GM18505 (cell line): Measurements from ENCODE around the gene EFCAB6.

Experiments
- ATAC-seq: cut with Tn5 transposase; IDR thresholded peaks from one replicate; pipeline ENCODE4 v1.9.1; 2021; ENCODE audit not compliant: unreplicated experiment
- POLR2A ChIP-seq: IDR thresholded peaks from 4 replicates; pipeline ENCODE4 v1.6.1; 2011; ENCODE audit warnings: borderline replicate concordance; ENCODE audit not compliant: insufficient read depth, insufficient read length; ENCODE audit errors: extremely low read depth

Gene EFCAB6

GRCh38 chr22:43622886-43623285, 189.2 kb downstream of the EFCAB6 start:
- no peak for ATAC-seq
- TF ChIP-seq POLR2A: no peak

DNA sequence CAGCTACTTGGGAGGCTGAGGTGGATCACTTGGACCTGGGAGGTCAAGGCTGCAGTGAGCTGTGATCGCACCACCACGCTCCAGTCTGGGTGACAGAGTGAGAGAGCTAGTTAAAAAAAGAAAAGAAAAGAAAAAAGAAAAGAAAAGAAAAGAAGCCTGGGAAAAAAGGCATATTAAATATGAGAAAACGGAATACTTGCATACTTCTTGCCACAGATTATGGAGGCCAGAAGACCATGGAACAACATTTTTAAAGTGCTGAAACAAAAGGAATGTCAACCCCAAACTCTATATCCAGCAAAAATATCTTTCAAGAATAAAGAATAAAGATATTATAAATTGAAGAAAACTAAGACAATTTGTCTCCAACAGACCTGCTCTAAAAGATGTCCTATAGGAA, 191.9 kb downstream of the EFCAB6 start:
- ATAC-seq: no peak
- TF ChIP-seq POLR2A: no peak

GRCh38 chr22:43618517-43618916, 193.6 kb downstream of the EFCAB6 start:
- no peak for TF ChIP-seq POLR2A
- ATAC-seq: no peak

GRCh38 chr22:43616645-43617044, 195.5 kb downstream of the EFCAB6 start:
- no peak for TF ChIP-seq POLR2A
- no peak for ATAC-seq

DNA sequence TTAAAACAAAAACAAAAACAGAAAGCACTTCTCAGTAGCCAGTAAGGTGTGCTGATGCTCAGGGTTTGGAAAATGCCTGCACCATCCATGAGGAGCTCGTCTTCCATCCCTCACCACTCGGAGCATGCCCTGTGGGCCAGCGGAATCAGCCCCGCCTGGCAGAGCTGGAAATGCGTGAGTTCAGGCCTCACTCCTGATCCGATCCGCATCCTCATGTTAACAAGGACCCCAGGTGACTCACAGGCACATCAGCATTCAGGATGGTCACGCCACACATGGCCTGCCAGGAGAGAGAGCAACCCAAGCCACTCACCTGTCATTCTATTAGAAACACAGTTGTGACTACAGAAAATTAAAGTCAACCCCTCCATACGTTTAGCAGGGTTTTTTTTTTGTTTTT, 211.8 kb downstream of the EFCAB6 start:
- TF ChIP-seq POLR2A: no peak
- no peak for ATAC-seq

DNA sequence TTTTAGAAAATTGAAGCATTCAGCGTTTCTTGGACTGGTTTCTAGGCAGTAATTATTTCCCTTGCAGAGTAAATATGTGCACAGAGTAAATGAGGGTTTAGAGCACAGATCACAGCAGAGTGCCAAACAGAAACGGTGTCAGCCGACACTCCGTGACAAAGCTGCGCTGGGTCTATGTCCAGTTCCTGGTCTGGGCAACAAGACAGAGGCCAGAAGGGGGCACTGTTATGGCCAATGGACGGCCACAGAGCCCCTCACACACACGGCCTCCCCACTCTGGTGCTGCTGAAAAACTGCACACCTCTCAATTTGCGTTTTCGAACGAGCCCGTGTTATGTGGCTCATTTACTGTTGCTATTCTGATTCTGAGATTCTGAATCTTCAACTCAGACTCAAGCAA, 219.6 kb downstream of the EFCAB6 start:
- TF ChIP-seq POLR2A: no peak
- no peak for ATAC-seq

DNA sequence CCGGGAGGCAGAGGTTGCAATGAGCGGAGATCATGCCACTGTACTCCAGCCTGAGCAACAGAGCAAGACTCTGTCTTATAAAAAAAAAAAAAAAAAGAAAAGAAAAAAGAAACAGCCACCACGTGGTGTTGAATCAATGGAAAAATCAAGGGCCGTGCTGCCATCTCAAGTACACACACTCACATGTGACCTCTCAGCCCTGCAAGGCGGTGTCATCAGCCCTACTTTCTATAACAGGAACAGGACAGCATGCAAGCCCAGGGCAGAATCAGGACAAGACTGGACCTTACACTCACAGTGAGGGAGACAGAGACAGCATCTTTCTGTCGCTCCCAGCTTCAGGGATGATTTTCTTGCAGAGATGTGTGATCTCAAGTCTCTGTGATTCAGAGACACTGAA, 220.7 kb downstream of the EFCAB6 start:
- no peak for ATAC-seq
- TF ChIP-seq POLR2A: no peak

DNA sequence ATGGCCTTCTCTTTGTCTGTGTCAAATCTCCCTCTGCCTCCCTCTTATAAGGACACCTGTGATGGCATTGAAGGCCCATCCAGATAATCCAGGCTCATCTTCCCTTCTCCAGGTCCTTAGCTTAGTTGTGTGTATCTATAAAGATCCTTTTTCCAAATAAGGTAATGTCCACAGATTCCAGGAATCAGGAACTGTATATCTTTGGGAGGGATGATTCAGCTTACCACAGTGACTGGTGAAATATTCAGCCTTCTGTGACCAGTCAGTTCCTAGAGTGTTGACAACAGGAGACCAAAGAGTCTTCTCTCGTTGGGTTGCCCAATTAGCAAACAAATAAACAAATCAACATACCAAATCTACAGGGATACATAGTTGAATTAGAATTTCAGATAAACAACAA, 224.5 kb downstream of the EFCAB6 start:
- ATAC-seq: no peak
- TF ChIP-seq POLR2A: no peak

DNA sequence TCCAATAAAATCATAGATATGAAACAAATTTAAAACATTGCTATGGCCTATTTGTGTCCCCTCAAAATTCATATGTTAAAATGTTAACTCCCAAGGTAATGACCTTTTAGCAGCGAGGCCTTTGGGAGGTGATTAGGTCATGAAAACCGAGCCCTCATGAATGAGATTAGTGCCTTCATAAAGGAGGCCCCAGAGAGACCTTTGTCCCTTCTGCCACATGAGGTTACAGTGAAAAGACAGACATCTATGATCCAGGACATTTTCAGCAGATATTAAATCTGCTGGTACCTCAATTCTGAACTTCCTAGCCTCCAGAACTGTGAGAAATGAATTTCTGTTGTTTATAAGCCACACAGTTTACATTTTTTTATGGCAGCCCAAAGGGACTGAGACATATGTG, 228.6 kb downstream of the EFCAB6 start:
- no peak for TF ChIP-seq POLR2A
- no peak for ATAC-seq

DNA sequence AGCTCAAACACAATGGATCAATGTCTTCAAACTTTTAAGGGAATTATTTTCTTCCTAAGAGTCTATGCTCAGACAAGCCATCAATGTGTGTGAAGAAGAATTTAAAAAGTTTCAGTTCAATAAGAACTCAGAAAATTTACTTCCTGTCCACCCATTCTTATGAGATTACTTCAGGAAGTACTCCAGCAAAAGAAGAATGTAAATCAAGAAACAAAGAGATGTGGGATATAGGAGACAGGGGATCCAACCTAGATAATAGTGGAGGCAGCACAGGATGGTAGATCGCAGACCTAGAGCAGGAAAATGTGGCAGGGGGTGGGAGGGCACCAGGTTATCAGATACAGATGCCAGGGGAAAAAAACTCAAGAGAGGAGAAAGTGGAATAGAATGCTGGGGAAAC, 229.7 kb downstream of the EFCAB6 start:
- no peak for TF ChIP-seq POLR2A
- ATAC-seq: no peak

DNA sequence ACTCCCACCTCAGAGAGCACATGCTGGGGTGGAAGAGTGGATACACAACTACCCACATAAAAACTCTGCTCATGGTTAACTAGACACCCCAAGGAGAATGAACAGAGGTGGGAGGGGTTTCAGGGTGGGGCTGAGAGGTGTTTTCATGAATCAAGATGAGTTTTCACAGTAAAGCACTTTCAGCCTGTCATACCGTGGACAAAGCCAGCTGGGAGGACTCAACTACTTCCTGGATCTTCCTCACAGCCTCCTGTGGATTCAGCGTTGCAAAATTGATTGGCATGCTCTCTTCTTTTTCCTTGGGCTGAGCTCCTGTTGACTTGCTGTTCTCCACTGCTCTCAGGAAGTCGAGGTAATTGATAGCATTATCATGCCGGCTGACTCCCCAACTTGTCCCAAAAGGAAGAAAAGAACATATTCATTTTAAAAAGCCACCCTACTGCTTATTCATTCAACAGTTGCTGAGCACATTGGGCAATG, 231.8 kb downstream of the EFCAB6 start:
- no peak for TF ChIP-seq POLR2A
- ATAC-seq: no peak

- no peak for TF ChIP-seq POLR2A
- no peak for ATAC-seq
Measured at GRCh38 chr22:43574738-43575137, 237.4 kb downstream of the EFCAB6 start.

GRCh38 chr22:43572710-43573109, 239.4 kb downstream of the EFCAB6 start:
- ATAC-seq: no peak
- TF ChIP-seq POLR2A: no peak

GRCh38 chr22:43571181-43571580, 240.9 kb downstream of the EFCAB6 start:
- no peak for ATAC-seq
- no peak for TF ChIP-seq POLR2A

- ATAC-seq: no peak
- no peak for TF ChIP-seq POLR2A
Measured at GRCh38 chr22:43570531-43571165, 241.5 kb downstream of the EFCAB6 start.

DNA sequence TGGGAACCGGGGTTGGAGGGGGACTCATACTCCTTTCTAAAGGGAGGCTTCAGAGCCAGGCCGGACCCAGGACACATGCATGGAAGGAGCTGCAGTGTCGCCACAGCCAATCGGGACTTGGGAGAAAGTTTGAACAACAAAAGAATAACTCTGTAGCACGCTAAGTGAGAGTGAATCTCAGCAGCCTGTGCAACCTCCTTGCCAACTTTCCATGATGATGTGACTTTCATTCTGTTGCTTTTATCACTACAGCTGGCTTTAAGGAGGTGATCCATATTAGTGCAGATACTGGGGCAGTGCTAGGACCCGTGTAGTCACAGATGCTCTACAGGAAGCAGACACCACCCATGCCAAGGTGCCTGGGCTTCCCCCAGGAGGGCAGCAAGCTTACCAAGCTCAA, 243.0 kb downstream of the EFCAB6 start:
- no peak for TF ChIP-seq POLR2A
- no peak for ATAC-seq

- TF ChIP-seq POLR2A: no peak
- ATAC-seq: no peak
Measured at GRCh38 chr22:43567691-43568324, 244.3 kb downstream of the EFCAB6 start.
